AML-193 (cell line): ENCODE data around the gene BRINP2.

Experiments
- DNase-seq, 2 experiments: peaks; one replicate each; lab custom pipeline; 2025; lab: John Stamatoyannopoulos, UW

Gene BRINP2

GRCh38 chr1:177164380-177165068 lies 6.2 kb upstream of the BRINP2 start, which contains the start of gene ASTN1:
Gene ASTN1, minus strand, starts transcription at chr1:177164712. Its CDS starts 36 bp downstream, at chr1:177164676.
- DNase-seq: no peak

DNA sequence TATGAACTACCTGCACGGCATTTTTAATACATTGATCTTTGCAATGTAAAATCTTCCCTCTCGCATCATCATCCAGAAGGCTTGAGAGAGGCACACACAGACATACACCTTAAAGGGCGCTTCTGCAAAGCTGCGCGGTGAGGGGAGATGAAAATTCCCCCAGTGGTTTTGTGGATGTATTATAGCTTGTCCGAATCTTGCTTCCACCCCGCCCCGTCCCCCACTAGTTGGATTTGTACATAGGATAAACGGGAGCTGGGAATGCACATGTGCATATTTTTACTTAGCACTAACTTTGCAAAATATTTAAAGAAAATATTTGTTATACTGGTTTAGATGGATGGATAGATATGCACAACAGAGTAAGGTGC lies 5.7 kb upstream of the BRINP2 start:
- no peak for DNase-seq

- DNase-seq: no peak
Measured at GRCh38 chr1:177171536-177172123, 872 bp downstream of the BRINP2 start.

- DNase-seq: no peak
Measured at GRCh38 chr1:177172272-177172671, 1.5 kb downstream of the BRINP2 start.

GRCh38 chr1:177172866-177173265 lies 2.1 kb downstream of the BRINP2 start:
- DNase-seq: no peak

DNA sequence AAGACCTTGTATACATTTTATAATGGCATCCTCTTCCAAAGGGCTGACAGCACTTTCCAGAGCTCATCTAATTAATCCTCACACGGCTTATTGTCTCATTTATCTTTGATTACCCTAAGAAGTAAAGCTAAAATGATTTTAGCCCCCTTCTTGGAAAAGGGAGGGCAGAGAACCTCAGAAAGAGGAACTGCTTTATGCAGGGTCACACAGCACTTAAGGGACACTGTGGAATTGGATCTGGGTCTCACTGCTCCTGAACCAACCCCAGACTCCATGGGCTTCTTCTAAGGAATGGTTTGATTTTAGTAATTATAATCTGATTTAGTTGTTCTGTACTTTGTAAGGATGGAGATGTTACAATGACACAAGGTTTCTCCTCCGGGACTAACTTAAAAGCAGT lies 3.2 kb downstream of the BRINP2 start:
- DNase-seq: no peak

DNA sequence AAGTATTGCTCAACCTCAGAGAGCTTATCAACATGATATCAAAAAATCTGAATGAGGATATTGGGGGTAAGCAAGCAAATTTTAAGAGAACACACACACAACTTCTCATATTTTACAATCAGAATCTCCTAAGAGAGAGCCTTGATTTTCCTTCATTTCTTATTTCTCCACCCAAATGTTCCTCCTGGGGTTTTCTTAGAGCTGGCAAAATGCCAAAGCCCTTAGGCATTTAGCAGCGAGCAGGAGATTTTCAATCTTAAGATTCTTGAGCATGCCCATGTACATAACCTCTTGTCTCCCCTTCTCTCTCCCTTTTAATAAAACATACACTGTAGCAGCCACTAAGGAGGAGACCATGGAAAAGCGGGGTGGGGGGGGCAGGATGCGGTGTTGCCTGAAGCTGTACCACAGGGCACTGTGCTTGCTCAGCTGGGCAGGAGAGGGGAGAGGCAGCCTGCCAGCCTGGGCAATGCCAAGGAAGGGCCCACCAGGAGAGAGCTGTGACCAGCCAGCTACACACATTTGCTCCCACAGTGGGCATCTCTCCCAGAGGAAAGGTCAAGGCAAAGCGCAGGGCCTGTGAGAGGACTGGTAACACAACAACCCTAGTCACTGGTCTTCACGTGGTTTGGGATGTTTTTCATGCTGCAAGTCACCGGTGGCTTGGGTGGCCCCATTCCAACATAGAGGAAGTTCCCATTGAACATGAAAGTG lies 4.3 kb downstream of the BRINP2 start:
- no peak for DNase-seq

- no peak for DNase-seq
Measured at GRCh38 chr1:177181280-177181630, 10.5 kb downstream of the BRINP2 start.

- DNase-seq: no peak
Measured at GRCh38 chr1:177181631-177182291, 11.0 kb downstream of the BRINP2 start.

GRCh38 chr1:177183836-177184235 lies 13.1 kb downstream of the BRINP2 start:
- DNase-seq: no peak

GRCh38 chr1:177185209-177185608 lies 14.5 kb downstream of the BRINP2 start:
- DNase-seq: peak in 1 of 2 experiments; percentile 3

DNA sequence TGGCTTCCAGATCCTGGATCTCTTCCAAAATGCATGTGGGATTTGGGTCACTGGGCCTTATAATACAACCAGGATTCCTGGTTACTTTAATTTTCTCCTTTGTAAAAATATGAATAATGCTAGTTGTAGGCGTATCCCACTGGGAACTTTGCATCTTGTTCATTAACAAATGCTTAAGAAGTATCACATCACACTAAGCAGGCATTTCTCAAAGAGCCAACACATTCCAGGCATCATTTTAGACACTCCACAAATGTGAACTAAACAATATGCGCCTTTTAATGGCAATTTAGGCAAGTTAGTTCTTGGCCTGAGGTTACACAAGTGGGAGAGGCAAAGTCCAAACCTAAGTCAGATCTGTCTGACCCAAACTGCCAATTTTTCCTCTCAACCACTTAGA lies 15.9 kb downstream of the BRINP2 start:
- DNase-seq: no peak

- no peak for DNase-seq
Measured at GRCh38 chr1:177190308-177190970, 19.7 kb downstream of the BRINP2 start.

DNA sequence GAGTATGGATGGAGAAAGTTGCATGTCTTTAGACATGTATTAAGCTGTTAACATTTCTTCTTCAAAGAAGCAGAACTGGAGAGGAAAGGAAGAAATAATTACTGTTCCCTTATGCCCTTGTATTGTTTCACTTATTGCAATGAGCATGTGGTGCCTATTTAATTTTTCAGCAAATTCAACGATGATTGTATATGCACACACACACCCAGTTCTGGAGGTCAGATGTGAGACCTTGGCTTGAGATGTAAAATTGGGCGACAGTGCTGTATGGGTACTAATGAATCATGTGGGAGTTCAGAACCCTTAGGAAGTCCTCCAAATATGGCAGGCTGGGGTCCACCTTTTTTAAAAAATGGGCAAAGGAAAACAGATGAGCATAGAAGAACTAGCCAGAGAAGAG lies 27.5 kb downstream of the BRINP2 start:
- DNase-seq: no peak

DNA sequence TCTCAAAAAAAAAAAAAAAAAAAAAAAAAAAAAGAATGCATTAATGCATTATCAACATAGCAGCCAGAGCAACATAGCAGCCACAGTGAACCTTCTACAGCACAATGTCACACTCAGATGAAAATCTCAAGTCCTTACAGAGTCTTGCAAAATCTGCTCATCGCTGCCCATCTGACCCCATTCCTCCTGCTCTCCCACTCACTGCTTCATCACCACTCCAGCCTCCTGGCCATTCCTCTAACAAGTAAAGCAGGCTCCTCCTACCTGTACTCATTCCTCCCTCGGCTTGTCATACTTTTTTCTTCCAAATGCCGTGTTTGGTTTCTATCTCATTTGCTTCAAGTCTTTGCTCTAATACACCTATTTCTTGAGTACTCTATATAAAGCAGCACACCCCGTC lies 29.5 kb downstream of the BRINP2 start:
- no peak for DNase-seq

DNA sequence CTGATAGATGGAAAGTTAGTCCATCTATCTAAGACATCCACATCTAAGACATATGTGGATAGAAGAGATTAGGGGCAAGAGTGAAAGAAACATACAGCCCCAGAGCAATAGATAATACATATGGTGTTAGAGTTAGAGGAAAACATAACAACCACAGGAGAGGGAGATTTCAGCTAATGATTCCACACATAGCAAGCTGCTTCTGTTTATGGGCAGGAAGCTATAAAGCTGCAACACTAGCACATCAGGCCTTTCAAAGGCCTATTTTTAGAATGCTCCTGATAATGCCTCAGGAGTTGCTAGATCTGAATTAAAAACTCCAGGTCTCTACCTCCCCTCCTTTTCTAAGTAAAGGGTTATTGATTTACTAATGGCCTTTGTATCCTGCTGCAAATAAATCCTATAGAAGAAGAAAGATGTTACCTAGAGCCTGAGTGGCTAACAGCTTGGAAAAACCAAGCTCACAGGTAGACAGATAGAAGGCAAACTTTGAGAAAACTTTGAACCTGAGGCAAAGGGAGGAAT lies 36.1 kb downstream of the BRINP2 start:
- DNase-seq: no peak

DNA sequence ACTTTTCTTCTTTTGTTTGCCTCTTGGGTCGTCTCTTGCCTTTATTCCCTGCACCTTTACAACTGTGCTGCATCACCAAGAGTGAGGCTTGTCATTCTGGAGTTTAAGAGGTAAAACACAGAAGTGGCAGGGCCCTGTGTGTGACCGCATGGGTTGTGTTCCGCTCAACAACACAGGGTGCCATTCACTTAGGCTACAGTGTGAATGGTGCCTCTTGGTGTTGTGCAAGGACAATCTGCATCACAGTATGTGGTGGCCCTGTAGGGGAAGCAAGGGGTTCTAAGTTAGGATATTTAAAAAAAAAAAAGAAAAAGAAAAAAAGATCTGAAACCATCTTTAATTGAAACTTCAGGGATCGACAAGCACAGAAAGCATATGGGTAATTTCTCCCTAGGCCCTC lies 38.2 kb downstream of the BRINP2 start:
- no peak for DNase-seq

DNA sequence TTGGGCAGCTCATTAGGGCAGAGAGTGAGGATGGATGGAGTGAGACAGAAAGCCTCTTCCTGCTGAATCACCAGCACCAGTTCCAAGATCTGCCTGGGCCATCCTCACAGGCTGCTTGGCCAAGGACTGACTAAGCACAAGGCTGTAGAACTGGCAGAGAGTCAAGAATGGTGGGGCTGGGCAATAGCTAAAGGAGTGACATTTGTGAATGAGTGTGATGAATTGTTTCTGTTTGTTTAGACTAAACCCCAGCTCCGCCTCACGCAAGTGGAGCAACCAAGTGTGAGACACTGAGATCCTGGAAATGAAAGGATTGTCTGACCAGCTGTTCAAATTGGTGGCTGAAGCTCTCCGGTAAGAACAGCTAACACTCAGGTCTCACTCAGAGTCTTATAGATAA lies 38.6 kb downstream of the BRINP2 start:
- no peak for DNase-seq

- DNase-seq: no peak
Measured at GRCh38 chr1:177210071-177210470, 39.3 kb downstream of the BRINP2 start.

GRCh38 chr1:177211231-177211630 lies 40.5 kb downstream of the BRINP2 start:
- no peak for DNase-seq

- no peak for DNase-seq
Measured at GRCh38 chr1:177216587-177217202, 45.9 kb downstream of the BRINP2 start.
